DOHH2 (cell line): ENCODE data around the gene CAMK2N1.

Experiments
- CTCF ChIP-seq: fragments of 200-600 bp; sonication (generic); IDR thresholded peaks from one replicate; pipeline ENCODE4 v1.5.1; 2014; ENCODE audit warnings: antibody characterized with exemption, mild to moderate bottlenecking, low read depth, low read length; ENCODE audit not compliant: poor library complexity, severe bottlenecking
- EZH2phosphoT487 ChIP-seq: fragments of 200-600 bp; sonication (generic); IDR thresholded peaks from 2 replicates; pipeline ENCODE4 v1.6.1; 2017; ENCODE audit warnings: borderline replicate concordance, mild to moderate bottlenecking, antibody characterized with exemption, low read length, moderate library complexity, mixed read lengths

- TF ChIP-seq CTCF: no peak
- no peak for TF ChIP-seq EZH2phosphoT487
These were observed 36.2 kb downstream of the CAMK2N1 start for GRCh38 chr1:20449735-20450311.
